UCSD-AML1 (cell line): ENCODE results near the gene SNX11.
"Not testable (repeated sequence)": the region's sequence is repeated elsewhere in the genome, so short reads cannot be mapped to it uniquely, and the experiment has no call there.

Experiments
- DNase-seq: peaks from one replicate; lab custom pipeline; 2025; ENCODE audit not compliant: unreplicated experiment; lab: John Stamatoyannopoulos, UW

Gene SNX11

GRCh38 chr17:48107137-48108055 is at the start of gene SNX11:
SNX11 (plus strand) TSS chr17:48107766; CDS start chr17:48112044, 4,278 bp downstream.
- peak; percentile 89 for DNase-seq

GRCh38 chr17:48058393-48059124 is 49.0 kb upstream of the SNX11 start:
- DNase-seq, result no peak

GRCh38 chr17:48059125-48059668 is 48.4 kb upstream of the SNX11 start:
- DNase-seq, result no peak

- no peak for DNase-seq
Observed at GRCh38 chr17:48060249-48060648, 47.3 kb upstream of the SNX11 start.

GRCh38 chr17:48062273-48062672 is 45.3 kb upstream of the SNX11 start:
- DNase-seq, result no peak

GRCh38 chr17:48064638-48065037 is 42.9 kb upstream of the SNX11 start:
- no peak for DNase-seq

GRCh38 chr17:48066192-48066591 is 41.4 kb upstream of the SNX11 start:
- no peak for DNase-seq

- no peak for DNase-seq
Observed at GRCh38 chr17:48066656-48067055, 40.9 kb upstream of the SNX11 start.

GRCh38 chr17:48067245-48067644 is 40.3 kb upstream of the SNX11 start:
- no peak for DNase-seq

- DNase-seq, result not testable (repeated sequence)
Observed at GRCh38 chr17:48067808-48068207, 39.8 kb upstream of the SNX11 start.

GRCh38 chr17:48068491-48068961 is 39.0 kb upstream of the SNX11 start:
- no peak for DNase-seq

GRCh38 chr17:48070195-48070594 is 37.4 kb upstream of the SNX11 start:
- DNase-seq, result no peak

GRCh38 chr17:48071654-48072053 is 35.9 kb upstream of the SNX11 start:
- no peak for DNase-seq

- not testable (repeated sequence) for DNase-seq
Observed at GRCh38 chr17:48072811-48073210, 34.8 kb upstream of the SNX11 start.

GRCh38 chr17:48073566-48074094 is 33.9 kb upstream of the SNX11 start:
- DNase-seq, result not testable (repeated sequence)

GRCh38 chr17:48074322-48075081 is 33.1 kb upstream of the SNX11 start:
- peak; percentile 37 for DNase-seq

- DNase-seq, result not testable (repeated sequence)
Observed at GRCh38 chr17:48077152-48077551, 30.4 kb upstream of the SNX11 start.

- DNase-seq, result no peak
Observed at GRCh38 chr17:48081858-48082257, 25.7 kb upstream of the SNX11 start.

- no peak for DNase-seq
Observed at GRCh38 chr17:48084932-48085331, 22.6 kb upstream of the SNX11 start.

- DNase-seq, result no peak
Observed at GRCh38 chr17:48093341-48094045, 14.1 kb upstream of the SNX11 start.
